ENCODE data around the gene PRMT1. TPM values are rescaled to one million over a fixed set of nuclear protein-coding genes. Genes with fewer than 3 reads are reported as not detected.

PRMT1 gene
- polyA plus RNA-seq, 1 donor: 209 TPM

- DNase-seq (ENCODE audit: low read depth): no peak
These were observed 10.7 kb downstream of the PRMT1 start for GRCh38 chr19:49687566-49688316.

- DNase-seq (ENCODE audit: low read depth): no peak
These were observed 11.6 kb downstream of the PRMT1 start for GRCh38 chr19:49688531-49689132.

- no peak for DNase-seq (ENCODE audit: low read depth)
These were observed 12.3 kb downstream of the PRMT1 start, which contains the start of gene ADM5 for GRCh38 chr19:49689133-49690078. TSS of gene ADM5 (plus strand) at chr19:49689594. CDS start at chr19:49689838, 244 bp downstream.

- no peak for DNase-seq (ENCODE audit: low read depth)
These were observed 13.1 kb downstream of the PRMT1 start for GRCh38 chr19:49690079-49690655.

- DNase-seq (ENCODE audit: low read depth): no peak
These were observed 13.7 kb downstream of the PRMT1 start, which contains the start of gene CPT1C for GRCh38 chr19:49690656-49691242. TSS of gene CPT1C (plus strand) at chr19:49691116. CDS start at chr19:49692253, 1,137 bp downstream.

GRCh38 chr19:49691243-49692146 is 14.4 kb downstream of the PRMT1 start:
- no peak for DNase-seq (ENCODE audit: low read depth)

- DNase-seq (ENCODE audit: low read depth): no peak
These were observed 15.1 kb downstream of the PRMT1 start for GRCh38 chr19:49692147-49692506.

- DNase-seq (ENCODE audit: low read depth): no peak
These were observed 19.0 kb downstream of the PRMT1 start for GRCh38 chr19:49696115-49696514.

GRCh38 chr19:49696865-49697264 is 19.8 kb downstream of the PRMT1 start:
- no peak for DNase-seq (ENCODE audit: low read depth)

- DNase-seq (ENCODE audit: low read depth): no peak
These were observed 22.3 kb downstream of the PRMT1 start for GRCh38 chr19:49699364-49699763.

- DNase-seq (ENCODE audit: low read depth): no peak
These were observed 23.5 kb downstream of the PRMT1 start for GRCh38 chr19:49700563-49700962.

GRCh38 chr19:49701271-49701786 is 24.3 kb downstream of the PRMT1 start:
- no peak for DNase-seq (ENCODE audit: low read depth)

GRCh38 chr19:49704888-49705642 is 28.0 kb downstream of the PRMT1 start:
- DNase-seq (ENCODE audit: low read depth): no peak

- DNase-seq (ENCODE audit: low read depth): no peak
These were observed 28.8 kb downstream of the PRMT1 start for GRCh38 chr19:49705919-49706318.

GRCh38 chr19:49710372-49710951 is 33.4 kb downstream of the PRMT1 start:
- no peak for DNase-seq (ENCODE audit: low read depth)

GRCh38 chr19:49712397-49712859 is 35.4 kb downstream of the PRMT1 start:
- no peak for DNase-seq (ENCODE audit: low read depth)

GRCh38 chr19:49713236-49713845 is 36.3 kb downstream of the PRMT1 start:
- no peak for DNase-seq (ENCODE audit: low read depth)

- no peak for DNase-seq (ENCODE audit: low read depth)
These were observed 39.1 kb downstream of the PRMT1 start for GRCh38 chr19:49716154-49716553.
